Brain microvascular endothelial cell (primary cell): Measurements from ENCODE around the gene MALRD1.

Experiments
- DNase-seq: peaks from one replicate; pipeline ENCODE4 v3.0.0-alpha.2; 2020
- H3K27ac ChIP-seq: fragments of 250-450 bp; sonication (Bioruptor Pico); 2 replicates; pipeline ENCODE4 v1.5.1; 2020; ENCODE audit warnings: mild to moderate bottlenecking, moderate library complexity
- H3K27me3 ChIP-seq: fragments of 250-450 bp; sonication (Bioruptor Pico); replicated peaks from 2 replicates; pipeline ENCODE4 v1.5.1; 2020; ENCODE audit warnings: mild to moderate bottlenecking
- H3K36me3 ChIP-seq: fragments of 250-450 bp; sonication (Bioruptor Pico); replicated peaks from 2 replicates; pipeline ENCODE4 v1.5.1; 2020; ENCODE audit warnings: mild to moderate bottlenecking
- H3K4me3 ChIP-seq: 2 replicates; pipeline ENCODE4 v1.5.1; 2011; ENCODE audit warnings: low read depth, mild to moderate bottlenecking, control low read depth, low read length, moderate library complexity
- in situ Hi-C: cut with HindIII; loops from 2 replicates; pipeline ENCODE4 v1.10.0; 2017; ENCODE audit warnings: low sequenced_read_pairs, low pct_ligation_motif_present
- TF ChIP-seq, protein P1 (sequence below): IDR thresholded peaks from 2 replicates; pipeline ENCODE4 v1.5.1; 2011; ENCODE audit warnings: low read depth, mild to moderate bottlenecking, moderate library complexity, low read length, control low read depth, inconsistent platforms; ENCODE audit errors: missing control alignments

The MALRD1 gene

DNA sequence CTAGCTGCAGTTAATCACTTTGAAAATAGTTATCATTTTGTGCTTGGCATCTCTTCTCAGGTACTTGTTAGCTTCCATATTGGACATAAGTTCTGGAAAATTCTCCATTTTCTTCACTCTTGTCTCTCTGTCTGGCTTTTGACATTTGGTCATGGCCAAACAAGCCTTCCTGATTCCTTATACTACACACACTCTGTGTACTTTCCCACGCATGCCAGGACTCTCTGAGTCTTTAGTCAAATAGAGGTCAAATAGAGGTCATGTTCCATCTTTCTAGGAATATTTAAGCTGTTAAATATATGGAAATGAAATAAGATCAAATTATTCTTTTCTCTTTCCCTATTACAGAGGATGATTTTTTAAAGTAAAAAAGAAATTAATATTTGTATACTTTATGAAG is 532.1 kb downstream of the MALRD1 start:
- DNase-seq: peak; percentile 4
- H3K27ac ChIP-seq: no peak overlapping the region
- no peak overlapping the region for H3K4me3 ChIP-seq
- no peaks in the 10 kb centered on the region for H3K27me3 ChIP-seq
- no peaks in the 10 kb centered on the region for H3K36me3 ChIP-seq
- TF ChIP-seq, protein P1, sequence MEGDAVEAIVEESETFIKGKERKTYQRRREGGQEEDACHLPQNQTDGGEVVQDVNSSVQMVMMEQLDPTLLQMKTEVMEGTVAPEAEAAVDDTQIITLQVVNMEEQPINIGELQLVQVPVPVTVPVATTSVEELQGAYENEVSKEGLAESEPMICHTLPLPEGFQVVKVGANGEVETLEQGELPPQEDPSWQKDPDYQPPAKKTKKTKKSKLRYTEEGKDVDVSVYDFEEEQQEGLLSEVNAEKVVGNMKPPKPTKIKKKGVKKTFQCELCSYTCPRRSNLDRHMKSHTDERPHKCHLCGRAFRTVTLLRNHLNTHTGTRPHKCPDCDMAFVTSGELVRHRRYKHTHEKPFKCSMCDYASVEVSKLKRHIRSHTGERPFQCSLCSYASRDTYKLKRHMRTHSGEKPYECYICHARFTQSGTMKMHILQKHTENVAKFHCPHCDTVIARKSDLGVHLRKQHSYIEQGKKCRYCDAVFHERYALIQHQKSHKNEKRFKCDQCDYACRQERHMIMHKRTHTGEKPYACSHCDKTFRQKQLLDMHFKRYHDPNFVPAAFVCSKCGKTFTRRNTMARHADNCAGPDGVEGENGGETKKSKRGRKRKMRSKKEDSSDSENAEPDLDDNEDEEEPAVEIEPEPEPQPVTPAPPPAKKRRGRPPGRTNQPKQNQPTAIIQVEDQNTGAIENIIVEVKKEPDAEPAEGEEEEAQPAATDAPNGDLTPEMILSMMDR: no peak
- in situ Hi-C loops: no loop called here

DNA sequence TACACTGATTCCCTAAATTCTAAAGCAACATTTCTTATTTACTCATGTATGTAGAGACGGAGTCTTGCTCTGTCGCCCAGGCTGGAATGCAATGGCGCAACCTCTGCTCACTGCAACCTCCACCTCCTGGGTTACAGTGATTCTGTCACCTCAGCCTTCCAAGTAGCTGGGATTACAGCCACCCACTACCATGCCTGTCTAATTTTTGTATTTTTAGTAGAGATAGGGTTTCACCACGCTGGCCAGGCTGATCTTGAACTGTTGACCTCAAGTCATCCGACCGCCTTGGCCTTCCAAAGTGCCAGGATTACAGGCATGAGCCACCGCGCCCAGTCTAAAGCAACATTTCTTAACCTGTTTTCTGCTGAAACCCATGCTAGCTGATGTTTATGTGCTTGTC is 540.0 kb downstream of the MALRD1 start:
- in situ Hi-C loops: no loop called here
- TF ChIP-seq, protein P1: no peak
- no peak for DNase-seq
- H3K36me3 ChIP-seq: no peaks in the 10 kb centered on the region
- H3K27me3 ChIP-seq: no peaks in the 10 kb centered on the region
- no peak overlapping the region for H3K4me3 ChIP-seq
- no peak overlapping the region for H3K27ac ChIP-seq

DNA sequence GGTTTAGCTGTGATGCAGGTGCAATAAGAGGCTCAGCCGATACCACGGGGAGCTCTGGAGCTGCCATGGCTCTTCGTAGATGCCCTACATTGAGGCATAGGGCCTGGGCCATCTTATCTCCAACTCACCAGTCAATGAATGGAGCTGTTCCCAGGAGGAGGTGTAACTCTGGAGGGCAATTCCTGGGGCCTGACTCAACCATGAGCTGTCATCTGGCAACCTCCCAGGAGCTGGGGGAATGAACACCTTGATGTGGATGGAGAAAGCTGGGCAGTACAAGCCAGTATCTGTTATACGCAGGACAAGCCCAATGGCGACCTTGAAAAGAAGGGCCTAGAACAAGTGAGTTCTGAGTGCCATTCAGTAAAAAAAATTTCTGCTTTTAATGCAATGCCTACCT is 543.7 kb downstream of the MALRD1 start:
- DNase-seq: peak; percentile 34
- no peak overlapping the region for H3K4me3 ChIP-seq
- no peaks in the 10 kb centered on the region for H3K27me3 ChIP-seq
- no peak overlapping the region for H3K27ac ChIP-seq
- no peaks in the 10 kb centered on the region for H3K36me3 ChIP-seq
- in situ Hi-C loops: no loop called here
- TF ChIP-seq, protein P1: no peak

DNA sequence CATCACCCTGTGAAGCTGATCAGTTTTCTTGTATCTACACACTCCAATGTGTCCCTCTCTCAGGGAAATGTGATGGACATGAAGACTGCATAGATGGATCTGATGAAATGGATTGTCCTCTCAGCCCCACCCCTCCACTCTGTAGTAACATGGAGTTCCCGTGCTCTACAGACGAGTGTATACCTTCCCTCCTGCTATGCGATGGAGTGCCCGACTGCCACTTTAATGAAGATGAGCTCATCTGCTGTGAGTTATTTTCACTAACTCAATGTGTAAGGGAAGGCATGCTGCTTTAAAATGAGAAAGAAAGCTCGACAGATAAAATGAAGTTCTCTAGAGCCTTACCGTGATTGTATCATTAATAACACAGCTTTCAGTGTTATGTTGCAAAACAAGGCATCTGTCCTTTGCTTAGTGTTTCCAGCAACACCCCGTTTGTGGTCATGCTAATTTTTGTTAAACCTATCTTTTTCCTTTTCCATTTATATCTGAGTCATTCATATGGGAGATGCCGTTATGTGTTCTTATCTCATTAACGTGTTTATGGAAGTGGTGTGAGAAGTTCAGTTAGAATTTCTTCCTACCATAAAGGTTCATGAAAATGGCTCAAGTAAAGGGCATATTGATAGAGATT is 546.7 kb downstream of the MALRD1 start:
- no peak for DNase-seq
- H3K4me3 ChIP-seq: no peak overlapping the region
- no peaks in the 10 kb centered on the region for H3K36me3 ChIP-seq
- in situ Hi-C loops: no loop called here
- TF ChIP-seq, protein P1: no peak
- no peak overlapping the region for H3K27ac ChIP-seq
- H3K27me3 ChIP-seq: no peaks in the 10 kb centered on the region

DNA sequence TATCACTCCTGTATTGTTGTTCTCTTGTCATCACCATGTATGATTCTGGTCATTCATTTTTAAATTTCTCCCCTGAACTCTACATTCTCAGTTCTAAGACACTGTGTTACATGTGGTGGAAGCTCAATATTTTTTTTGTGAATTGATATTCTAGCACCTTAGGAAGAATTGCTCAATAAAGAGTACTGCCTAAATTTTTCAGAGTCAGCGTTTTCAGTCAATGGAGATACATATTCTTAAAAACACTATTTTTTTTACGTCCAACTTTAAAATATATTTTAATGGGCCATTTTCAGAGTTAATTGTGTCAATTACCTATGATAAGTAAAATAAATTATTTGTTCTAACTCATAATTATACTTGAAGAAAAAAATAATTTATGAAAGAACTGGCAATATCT is 557.2 kb downstream of the MALRD1 start:
- no peak overlapping the region for H3K4me3 ChIP-seq
- no peaks in the 10 kb centered on the region for H3K36me3 ChIP-seq
- in situ Hi-C loops: no loop called here
- TF ChIP-seq, protein P1: no peak
- no peak for DNase-seq
- no peak overlapping the region for H3K27ac ChIP-seq
- H3K27me3 ChIP-seq: no peaks in the 10 kb centered on the region

DNA sequence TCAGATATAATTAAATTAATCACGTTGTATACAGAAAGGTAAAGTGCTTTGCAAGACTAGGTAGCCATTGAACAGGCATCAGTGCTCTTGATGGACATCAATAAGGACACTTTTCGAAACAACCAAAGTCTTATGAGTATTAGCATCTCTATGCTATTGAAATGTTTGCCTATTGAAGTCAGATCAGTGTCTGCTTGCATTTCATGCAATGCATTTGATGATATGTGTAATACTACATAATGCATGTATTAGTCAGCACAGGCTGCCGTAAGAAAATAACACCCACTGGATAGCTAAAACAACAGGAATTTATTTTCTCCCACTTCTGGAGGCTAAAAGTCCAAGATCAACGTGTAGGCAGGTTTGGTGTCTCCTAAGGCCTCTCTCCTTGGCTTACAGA is 558.4 kb downstream of the MALRD1 start:
- DNase-seq: peak; percentile 18
- in situ Hi-C loops: no loop called here
- TF ChIP-seq, protein P1: no peak

More for the DNA sequence above, 558.4 kb downstream of the MALRD1 start:
- no peaks in the 10 kb centered on the region for H3K27me3 ChIP-seq
- no peaks in the 10 kb centered on the region for H3K36me3 ChIP-seq
- H3K27ac ChIP-seq: no peak overlapping the region
- H3K4me3 ChIP-seq: no peak overlapping the region
